Pancreas (tissue), 10 donors: ENCODE data around the gene BIRC2. TPM values are rescaled to one million over a fixed set of nuclear protein-coding genes. Genes with fewer than 3 reads are reported as not detected.

Experiments
- ATAC-seq, 4 donors: fragments of 200-7000 bp; cut with Tn5 transposase; one replicate each; pipeline versions ENCODE4 v1.8.0 to v1.9.1; 2020; ENCODE audit warnings: mild to moderate bottlenecking in 4 of 4, moderate library complexity in 4 of 4
- DNase-seq, 6 donors: peaks; one replicate each; pipeline ENCODE4 v3.0.0-alpha.2; 2020
- FAIRE-seq: peaks from 2 replicates; lab custom pipeline; 2012; peaks lifted over from hg19 to GRCh38; lab: Jason Lieb, UNC
- H3K27ac ChIP-seq, 4 donors: fragments of 200-600 bp; sonication (generic); 1 replicate in 3 of 4; 2 replicates in 1 of 4; pipeline versions ENCODE4 v1.5.0 to v1.8.0; 2020
- H3K27me3 ChIP-seq, 4 donors: fragments of 200-600 bp; one replicate each; pipeline ENCODE4 v1.8.0; 2021
- H3K36me3 ChIP-seq, 3 donors: fragments of 200-600 bp; sonication (generic) in 1 of 3; one replicate each; pipeline versions ENCODE4 v1.5.0 to v1.8.0; 2020 to 2021
- H3K4me1 ChIP-seq, 3 donors: fragments of 200-600 bp; one replicate each; pipeline ENCODE4 v1.8.0; 2021
- H3K4me3 ChIP-seq, 4 donors: fragments of 200-600 bp; sonication (generic) in 2 of 4; one replicate each; pipeline versions ENCODE4 v1.5.0 to v1.8.0; 2020 to 2021
- H3K9me3 ChIP-seq, 4 donors: fragments of 200-600 bp; one replicate each; pipeline ENCODE4 v1.8.0; 2021
- WGBS, 2 donors: extraction: QIAGEN DNeasy Blood & Tissue Kit; methylation state at CpG; one replicate each; pipeline ENCODE4 v1.1.7; 2013; 5-methylcytosine and 5-hydroxymethylcytosine counted together
- intact Hi-C, 3 donors: fragments of 100-400 bp; cut with DNase I; formaldehyde crosslinking; loops; one replicate each; pipeline versions ENCODE4 v1.11.1 to v1.14.2; 2022
- polyA plus RNA-seq, 2 donors: library from polyadenylated mRNA; stranded (reverse); fragments of 200-250 nt; gene quantifications; one replicate each; pipeline ENCODE4 v1.2.3, GENCODE V29; 2013
- total RNA-seq, 6 donors: library from RNA; stranded (reverse); fragmentation: NEBNext Ultra II Directional in 4 of 6; extraction: Animal tissue kit (Norgen Biotek cat#: 25700) in 4 of 6; gene quantifications; one replicate each; pipeline versions ENCODE4 v1.2.1 to v1.2.4, GENCODE V29; 2021 to 2023
- TF ChIP-seq, protein P1 (sequence below), 4 donors: fragments of 200-600 bp; sonication (generic) in 3 of 4; IDR thresholded peaks; one replicate each; pipeline versions ENCODE4 v1.5.0 to v1.8.0; 2021; ENCODE audit warnings: antibody characterized with exemption in 4 of 4
- donor health status: healthy with polysubstance abuse.
- donor health status: DM: no; HTN: no; CAD: no; lungs with moderate emphysema.
- donor health status: DM: no; HTN: no; CAD: no.
- donor health status: control.
- donor health status: control.
- donor health status: Bipolar disorder and iron deficiency.
- donor health status: DM: yes; HTN: yes; CAD: no.
- donor health status: DM: no; HTN: no; CAD: no.
- donor health status: DM: no; HTN: no; CAD: no.
- donor health status: DM: yes; HTN: yes; CAD: no.

BIRC2 gene
- total and polyA plus RNA-seq, 8 donors: 20.2 to 39.1 (median 23.4) TPM

GRCh38 chr11:102320679-102321078 is 26.3 kb upstream of the BIRC2 start:
- Histone ChIP-seq H3K4me1 (peaks cover 0 to 10% (median 0%) of the 10 kb centered on the region in 3 donors), H3K27ac (peak overlapping the region in 2 of 4 donors; percentile 2 to 22), H3K36me3 (no peaks in the 10 kb centered on the region), H3K4me3 (no peak overlapping the region), H3K9me3 (no peaks in the 10 kb centered on the region), H3K27me3 (no peaks in the 10 kb centered on the region)
- FAIRE-seq: no peak
- intact Hi-C loops: no loop called here
- TF ChIP-seq, protein P1, sequence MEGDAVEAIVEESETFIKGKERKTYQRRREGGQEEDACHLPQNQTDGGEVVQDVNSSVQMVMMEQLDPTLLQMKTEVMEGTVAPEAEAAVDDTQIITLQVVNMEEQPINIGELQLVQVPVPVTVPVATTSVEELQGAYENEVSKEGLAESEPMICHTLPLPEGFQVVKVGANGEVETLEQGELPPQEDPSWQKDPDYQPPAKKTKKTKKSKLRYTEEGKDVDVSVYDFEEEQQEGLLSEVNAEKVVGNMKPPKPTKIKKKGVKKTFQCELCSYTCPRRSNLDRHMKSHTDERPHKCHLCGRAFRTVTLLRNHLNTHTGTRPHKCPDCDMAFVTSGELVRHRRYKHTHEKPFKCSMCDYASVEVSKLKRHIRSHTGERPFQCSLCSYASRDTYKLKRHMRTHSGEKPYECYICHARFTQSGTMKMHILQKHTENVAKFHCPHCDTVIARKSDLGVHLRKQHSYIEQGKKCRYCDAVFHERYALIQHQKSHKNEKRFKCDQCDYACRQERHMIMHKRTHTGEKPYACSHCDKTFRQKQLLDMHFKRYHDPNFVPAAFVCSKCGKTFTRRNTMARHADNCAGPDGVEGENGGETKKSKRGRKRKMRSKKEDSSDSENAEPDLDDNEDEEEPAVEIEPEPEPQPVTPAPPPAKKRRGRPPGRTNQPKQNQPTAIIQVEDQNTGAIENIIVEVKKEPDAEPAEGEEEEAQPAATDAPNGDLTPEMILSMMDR (IDR thresholded peaks at IDR 0.05): no peak
- DNase-seq: no peak
- ATAC-seq: no peak

GRCh38 chr11:102322560-102322959 is 24.5 kb upstream of the BIRC2 start:
- ATAC-seq (no peak), DNase-seq (no peak), FAIRE-seq (no peak)
- intact Hi-C loops: no loop called here
- Histone ChIP-seq H3K27ac (no peak overlapping the region), H3K4me1 (peaks cover 0 to 5% (median 0%) of the 10 kb centered on the region in 3 donors), H3K27me3 (no peaks in the 10 kb centered on the region), H3K36me3 (no peaks in the 10 kb centered on the region), H3K9me3 (no peaks in the 10 kb centered on the region), H3K4me3 (no peak overlapping the region)
- TF ChIP-seq, protein P1 (IDR thresholded peaks at IDR 0.05): no peak
- WGBS, 2 donors: 52 to 65% methylated on average over 2 of the region's 2 CpGs

- FAIRE-seq: no peak
- ATAC-seq: no peak
- TF ChIP-seq, protein P1 (IDR thresholded peaks at IDR 0.05): no peak
- DNase-seq: no peak
- Histone ChIP-seq H3K27ac (no peak overlapping the region), H3K36me3 (peaks cover 0 to 4% (median 0%) of the 10 kb centered on the region in 3 donors), H3K4me1 (peaks cover 0 to 5% (median 0%) of the 10 kb centered on the region in 3 donors), H3K27me3 (no peaks in the 10 kb centered on the region), H3K4me3 (no peak overlapping the region), H3K9me3 (no peaks in the 10 kb centered on the region)
- intact Hi-C loops: no loop called here
- 90 to 95% methylated on average over 1 of the region's 1 CpG for WGBS, 2 donors
These were observed 23.3 kb upstream of the BIRC2 start for GRCh38 chr11:102323542-102324251.

DNA sequence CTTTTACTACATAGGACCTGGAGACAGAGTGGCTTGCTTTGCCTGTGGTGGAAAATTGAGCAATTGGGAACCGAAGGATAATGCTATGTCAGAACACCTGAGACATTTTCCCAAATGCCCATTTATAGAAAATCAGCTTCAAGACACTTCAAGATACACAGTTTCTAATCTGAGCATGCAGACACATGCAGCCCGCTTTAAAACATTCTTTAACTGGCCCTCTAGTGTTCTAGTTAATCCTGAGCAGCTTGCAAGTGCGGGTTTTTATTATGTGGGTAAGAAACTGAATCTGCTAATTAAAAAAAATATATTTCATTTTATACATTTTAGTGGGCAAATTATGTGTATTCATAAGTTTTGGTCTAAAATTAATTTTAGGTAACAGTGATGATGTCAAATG is 21.9 kb upstream of the BIRC2 start:
- FAIRE-seq: no peak
- DNase-seq: no peak
- 82 to 91% methylated on average over 3 of the region's 3 CpGs for WGBS, 2 donors

More for the DNA sequence above, 21.9 kb upstream of the BIRC2 start:
- Histone ChIP-seq H3K36me3 (peaks cover 0 to 11% (median 4%) of the 10 kb centered on the region in 3 donors), H3K9me3 (no peaks in the 10 kb centered on the region), H3K4me1 (peaks cover 0 to 5% (median 0%) of the 10 kb centered on the region in 3 donors), H3K27ac (no peak overlapping the region), H3K27me3 (no peaks in the 10 kb centered on the region), H3K4me3 (no peak overlapping the region)
- TF ChIP-seq, protein P1 (IDR thresholded peaks at IDR 0.05): no peak
- intact Hi-C loops: no loop called here
- ATAC-seq: no peak
